ENCODE measurements around the gene MSX1.

MSX1 gene

GRCh38 chr4:4890574-4891255 lies 31.2 kb downstream of the MSX1 start:
- TF ChIP-seq PAX5 (IDR thresholded peaks at IDR 0.05; ENCODE audit: insufficient read depth, low read length, severe bottlenecking): no peak
- TF ChIP-seq TAF1 (IDR thresholded peaks at IDR 0.05; ENCODE audit: low read depth, low read length): no peak
- TF ChIP-seq SPI1 (IDR thresholded peaks at IDR 0.05; ENCODE audit: low read depth, low read length): no peak
- no peak for TF ChIP-seq POLR2A (IDR thresholded peaks at IDR 0.05; ENCODE audit: low read depth, low read length)
- TF ChIP-seq POU2F2 (IDR thresholded peaks at IDR 0.05; ENCODE audit: low read depth, low read length): no peak
- no peak for TF ChIP-seq POLR2AphosphoS5 (IDR thresholded peaks at IDR 0.05; ENCODE audit: low read depth, low read length)
- no peak for DNase-seq (ENCODE audit: insufficient read length, low spot score)
- no peak for FAIRE-seq

GRCh38 chr4:4893721-4894120 lies 34.3 kb downstream of the MSX1 start:
- FAIRE-seq (no peak), DNase-seq (ENCODE audit: insufficient read length, low spot score) (no peak)
- no peak for TF ChIP-seq POU2F2 (IDR thresholded peaks at IDR 0.05; ENCODE audit: low read depth, low read length)
- no peak for TF ChIP-seq POLR2A (IDR thresholded peaks at IDR 0.05; ENCODE audit: low read depth, low read length)
- no peak for TF ChIP-seq TAF1 (IDR thresholded peaks at IDR 0.05; ENCODE audit: low read depth, low read length)
- no peak for TF ChIP-seq POLR2AphosphoS5 (IDR thresholded peaks at IDR 0.05; ENCODE audit: low read depth, low read length)
- no peak for TF ChIP-seq SPI1 (IDR thresholded peaks at IDR 0.05; ENCODE audit: low read depth, low read length)
- no peak for TF ChIP-seq PAX5 (IDR thresholded peaks at IDR 0.05; ENCODE audit: insufficient read depth, low read length, severe bottlenecking)

GRCh38 chr4:4899202-4899925 lies 39.9 kb downstream of the MSX1 start:
- DNase-seq (ENCODE audit: insufficient read length, low spot score) (no peak), FAIRE-seq (no peak)
- no peak for TF ChIP-seq SPI1 (IDR thresholded peaks at IDR 0.05; ENCODE audit: low read depth, low read length)
- no peak for TF ChIP-seq POU2F2 (IDR thresholded peaks at IDR 0.05; ENCODE audit: low read depth, low read length)

GRCh38 chr4:4901877-4902276 lies 42.4 kb downstream of the MSX1 start:
- DNase-seq (ENCODE audit: insufficient read length, low spot score) (no peak), FAIRE-seq (no peak)
- TF ChIP-seq PAX5 (IDR thresholded peaks at IDR 0.05; ENCODE audit: insufficient read depth, low read length, severe bottlenecking) (no peak), POLR2AphosphoS5 (IDR thresholded peaks at IDR 0.05; ENCODE audit: low read depth, low read length) (no peak), POU2F2 (IDR thresholded peaks at IDR 0.05; ENCODE audit: low read depth, low read length) (no peak), POLR2A (IDR thresholded peaks at IDR 0.05; ENCODE audit: low read depth, low read length) (no peak), TAF1 (IDR thresholded peaks at IDR 0.05; ENCODE audit: low read depth, low read length) (no peak), SPI1 (IDR thresholded peaks at IDR 0.05; ENCODE audit: low read depth, low read length) (no peak)

- TF ChIP-seq SPI1 (IDR thresholded peaks at IDR 0.05; ENCODE audit: low read depth, low read length): no peak
- TF ChIP-seq POLR2AphosphoS5 (IDR thresholded peaks at IDR 0.05; ENCODE audit: low read depth, low read length): no peak
- TF ChIP-seq POU2F2 (IDR thresholded peaks at IDR 0.05; ENCODE audit: low read depth, low read length): no peak
- no peak for TF ChIP-seq TAF1 (IDR thresholded peaks at IDR 0.05; ENCODE audit: low read depth, low read length)
- TF ChIP-seq POLR2A (IDR thresholded peaks at IDR 0.05; ENCODE audit: low read depth, low read length): no peak
- TF ChIP-seq PAX5 (IDR thresholded peaks at IDR 0.05; ENCODE audit: insufficient read depth, low read length, severe bottlenecking): no peak
- DNase-seq (ENCODE audit: insufficient read length, low spot score) (no peak), FAIRE-seq (no peak)
Observed at GRCh38 chr4:4912155-4912554, 52.7 kb downstream of the MSX1 start.

GRCh38 chr4:4913147-4913561 lies 53.7 kb downstream of the MSX1 start:
- DNase-seq (ENCODE audit: insufficient read length, low spot score) (no peak), FAIRE-seq (no peak)
- TF ChIP-seq POLR2A (IDR thresholded peaks at IDR 0.05; ENCODE audit: low read depth, low read length) (no peak), POU2F2 (IDR thresholded peaks at IDR 0.05; ENCODE audit: low read depth, low read length) (no peak), POLR2AphosphoS5 (IDR thresholded peaks at IDR 0.05; ENCODE audit: low read depth, low read length) (no peak), TAF1 (IDR thresholded peaks at IDR 0.05; ENCODE audit: low read depth, low read length) (no peak), PAX5 (IDR thresholded peaks at IDR 0.05; ENCODE audit: insufficient read depth, low read length, severe bottlenecking) (no peak), SPI1 (IDR thresholded peaks at IDR 0.05; ENCODE audit: low read depth, low read length) (no peak)

Data from GM12891 (cell line).